Caki2 (cell line): ENCODE results near the gene ESF1. TPM values are rescaled to one million over a fixed set of nuclear protein-coding genes. Genes with fewer than 3 reads are reported as not detected.

Source experiments
- total RNA-seq: library from RNA; depleted of rRNA; stranded (reverse); fragments of >200 nt; shearing (Covaris generic); gene quantifications from 2 replicates; pipeline ENCODE4 v1.2.3, GENCODE V29; 2014; ENCODE audit warnings: low replicate concordance; rRNA removed

ESF1 gene
- total RNA-seq, 1 experiment from 2014 or later, result 8.9 TPM

Other genes starting within 250 kb of the ESF1 start
- 3.6 and 8.2 TPM in 2 replicates for gene TASP1, start 146.0 kb downstream of the ESF1 start, total RNA-seq
- 13.1 and 49.7 TPM in 2 replicates for gene NDUFAF5, start 109 bp upstream of the ESF1 start, total RNA-seq
- gene SEL1L2, start 205.7 kb upstream of the ESF1 start, total RNA-seq, result not detected in 2 replicates
- gene MACROD2, start 210.6 kb upstream of the ESF1 start, total RNA-seq, result 0.26 and 3.4 TPM in 2 replicates